ENCODE measurements around the gene CTRB2.

Gene CTRB2

DNA sequence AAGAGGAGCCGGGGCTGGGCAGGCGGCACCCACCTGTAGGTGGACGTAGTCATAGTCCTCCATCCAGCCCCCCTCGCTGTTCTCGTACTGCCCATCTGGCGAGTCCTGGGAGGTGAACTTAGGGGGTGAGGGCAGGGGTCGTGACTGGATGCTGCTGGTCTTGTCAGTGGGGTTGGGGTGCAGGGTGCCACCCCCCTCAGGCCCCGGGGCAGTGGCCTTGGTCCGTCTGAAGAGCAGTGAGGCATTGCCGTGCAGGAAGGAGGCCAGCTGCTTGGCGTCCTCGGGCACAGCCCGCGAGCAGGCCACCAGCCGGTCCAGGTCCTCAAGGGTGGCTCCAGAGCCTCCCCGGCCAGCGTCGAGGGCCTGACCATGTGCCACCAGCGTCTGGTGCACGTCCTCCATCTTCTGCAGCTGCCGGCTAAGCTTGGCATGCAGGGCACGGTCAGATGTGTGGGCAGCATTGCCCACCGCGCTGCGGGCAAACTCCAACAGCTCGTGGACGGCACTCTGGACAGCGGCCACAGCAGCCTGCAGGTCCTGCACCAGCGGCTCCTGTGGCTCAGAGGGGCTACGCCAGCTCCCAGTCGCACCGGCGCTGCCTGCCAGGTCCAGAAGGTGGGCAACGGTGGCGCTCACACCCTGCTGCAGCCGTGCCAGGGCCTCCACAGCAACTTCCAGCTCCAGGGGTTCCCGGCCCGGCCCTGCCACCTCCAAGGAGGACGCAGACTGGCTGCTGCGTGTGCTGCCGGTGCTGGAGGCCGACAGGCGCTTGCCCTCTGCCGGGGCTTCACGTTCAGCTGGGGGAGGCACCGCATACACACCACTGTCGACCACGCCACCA is 28.1 kb upstream of the CTRB2 start:
- DNase-seq (ENCODE audit: extremely low spot score), result no peak
- CTCF ChIA-PET, result no interaction called here
- no peak for TF ChIP-seq L3MBTL2 (conservative IDR thresholded peaks at IDR 0.05)
- TF ChIP-seq SP1 (IDR thresholded peaks at IDR 0.05), result no peak
- TF ChIP-seq ZNF384 (IDR thresholded peaks at IDR 0.05), result no peak
- TF ChIP-seq FOXM1 (IDR thresholded peaks at IDR 0.05; ENCODE audit: borderline replicate concordance), result no peak
- no peak for TF ChIP-seq ELF4 (IDR thresholded peaks at IDR 0.05)
- no peak for TF ChIP-seq FOXK2 (IDR thresholded peaks at IDR 0.05)
- no peak for TF ChIP-seq NFRKB (IDR thresholded peaks at IDR 0.05)
- TF ChIP-seq BHLHE40 (IDR thresholded peaks at IDR 0.05; ENCODE audit: borderline replicate concordance), result no peak
- TF ChIP-seq CTBP1 (IDR thresholded peaks at IDR 0.05; ENCODE audit: borderline replicate concordance), result no peak
- no peak for TF ChIP-seq TARDBP (IDR thresholded peaks at IDR 0.05)
- TF ChIP-seq, protein P1, sequence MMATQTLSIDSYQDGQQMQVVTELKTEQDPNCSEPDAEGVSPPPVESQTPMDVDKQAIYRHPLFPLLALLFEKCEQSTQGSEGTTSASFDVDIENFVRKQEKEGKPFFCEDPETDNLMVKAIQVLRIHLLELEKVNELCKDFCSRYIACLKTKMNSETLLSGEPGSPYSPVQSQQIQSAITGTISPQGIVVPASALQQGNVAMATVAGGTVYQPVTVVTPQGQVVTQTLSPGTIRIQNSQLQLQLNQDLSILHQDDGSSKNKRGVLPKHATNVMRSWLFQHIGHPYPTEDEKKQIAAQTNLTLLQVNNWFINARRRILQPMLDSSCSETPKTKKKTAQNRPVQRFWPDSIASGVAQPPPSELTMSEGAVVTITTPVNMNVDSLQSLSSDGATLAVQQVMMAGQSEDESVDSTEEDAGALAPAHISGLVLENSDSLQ (IDR thresholded peaks at IDR 0.05), result no peak
- no peak for TF ChIP-seq LEF1 (IDR thresholded peaks at IDR 0.05; ENCODE audit: borderline replicate concordance)
- TF ChIP-seq FOXA1 (IDR thresholded peaks at IDR 0.05), result no peak
- no peak for TF ChIP-seq ARNT (IDR thresholded peaks at IDR 0.05)
- TF ChIP-seq SUZ12 (IDR thresholded peaks at IDR 0.05), result no peak
- TF ChIP-seq HDGF (IDR thresholded peaks at IDR 0.05; ENCODE audit: borderline replicate concordance), result no peak
- POLR2A ChIA-PET, result no interaction called here

DNA sequence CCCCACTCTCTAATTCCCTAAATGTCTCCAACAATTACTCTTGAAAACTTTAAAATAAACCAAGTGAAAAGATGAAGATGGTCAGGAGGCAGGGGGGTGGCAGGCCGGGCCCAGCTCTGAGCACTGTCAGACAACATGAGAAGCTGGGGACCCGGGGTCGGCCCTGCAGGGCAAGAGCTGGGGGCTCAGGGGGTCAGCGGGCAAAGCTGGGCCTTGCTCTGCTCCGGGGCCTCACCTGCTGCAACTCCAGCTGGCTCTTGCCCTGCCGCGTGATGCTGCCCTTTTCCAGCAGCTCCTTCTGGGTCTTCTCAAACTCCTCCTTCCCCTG is 26.6 kb upstream of the CTRB2 start:
- TF ChIP-seq, protein P1 (IDR thresholded peaks at IDR 0.05), result no peak
- TF ChIP-seq FOXA1 (IDR thresholded peaks at IDR 0.05) (no peak), L3MBTL2 (conservative IDR thresholded peaks at IDR 0.05) (no peak), TARDBP (IDR thresholded peaks at IDR 0.05) (no peak), ELF4 (IDR thresholded peaks at IDR 0.05) (no peak), SP1 (IDR thresholded peaks at IDR 0.05) (no peak), CTBP1 (IDR thresholded peaks at IDR 0.05; ENCODE audit: borderline replicate concordance) (no peak), NFRKB (IDR thresholded peaks at IDR 0.05) (no peak)
- CTCF ChIA-PET, result interaction anchor here (0.7 to 1.6 kb wide), 12 partner anchors 12 to 397 kb away, joined by 3 to 8 read pairs (median 4); no protein-coding TSS in a partner anchor
- POLR2A ChIA-PET, result interaction anchor here (1.1 kb wide), 1 partner anchor 152 kb away, joined by 4 read pairs; no protein-coding TSS in a partner anchor

DNA sequence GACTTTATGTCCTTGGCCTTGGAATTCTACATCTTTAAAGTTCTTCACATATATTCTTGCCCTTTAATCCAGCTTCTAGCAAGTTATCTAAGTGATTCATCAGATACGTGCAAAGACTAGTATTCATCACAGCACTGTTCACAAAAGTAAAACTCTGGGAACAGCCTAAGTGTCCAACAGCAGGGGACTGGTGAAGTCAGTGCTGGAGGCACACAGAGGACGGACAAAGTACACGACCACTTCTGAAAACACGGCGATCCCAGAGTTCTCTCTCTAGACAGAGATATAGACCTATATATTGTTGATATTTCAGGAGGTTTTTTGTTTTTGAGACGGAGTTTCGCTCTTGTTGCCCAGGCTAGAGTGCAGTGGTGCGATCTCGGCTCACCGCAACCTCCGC is 24.6 kb upstream of the CTRB2 start:
- DNase-seq (ENCODE audit: extremely low spot score), result no peak
- ChIA-PET CTCF (no interaction called here), POLR2A (no interaction called here)
- no peak for TF ChIP-seq ELF4 (IDR thresholded peaks at IDR 0.05)
- TF ChIP-seq NFRKB (IDR thresholded peaks at IDR 0.05), result no peak
- no peak for TF ChIP-seq TARDBP (IDR thresholded peaks at IDR 0.05)
- TF ChIP-seq ZNF384 (IDR thresholded peaks at IDR 0.05), result no peak
- no peak for TF ChIP-seq SUZ12 (IDR thresholded peaks at IDR 0.05)
- TF ChIP-seq L3MBTL2 (conservative IDR thresholded peaks at IDR 0.05), result no peak
- TF ChIP-seq CTBP1 (IDR thresholded peaks at IDR 0.05; ENCODE audit: borderline replicate concordance), result no peak
- TF ChIP-seq HDGF (IDR thresholded peaks at IDR 0.05; ENCODE audit: borderline replicate concordance), result no peak
- no peak for TF ChIP-seq SP1 (IDR thresholded peaks at IDR 0.05)
- no peak for TF ChIP-seq FOXK2 (IDR thresholded peaks at IDR 0.05)
- TF ChIP-seq, protein P1 (IDR thresholded peaks at IDR 0.05), result no peak
- TF ChIP-seq FOXA1 (IDR thresholded peaks at IDR 0.05), result no peak

More for the DNA sequence above, 26.6 kb upstream of the CTRB2 start:
- DNase-seq (ENCODE audit: extremely low spot score), result no peak

DNA sequence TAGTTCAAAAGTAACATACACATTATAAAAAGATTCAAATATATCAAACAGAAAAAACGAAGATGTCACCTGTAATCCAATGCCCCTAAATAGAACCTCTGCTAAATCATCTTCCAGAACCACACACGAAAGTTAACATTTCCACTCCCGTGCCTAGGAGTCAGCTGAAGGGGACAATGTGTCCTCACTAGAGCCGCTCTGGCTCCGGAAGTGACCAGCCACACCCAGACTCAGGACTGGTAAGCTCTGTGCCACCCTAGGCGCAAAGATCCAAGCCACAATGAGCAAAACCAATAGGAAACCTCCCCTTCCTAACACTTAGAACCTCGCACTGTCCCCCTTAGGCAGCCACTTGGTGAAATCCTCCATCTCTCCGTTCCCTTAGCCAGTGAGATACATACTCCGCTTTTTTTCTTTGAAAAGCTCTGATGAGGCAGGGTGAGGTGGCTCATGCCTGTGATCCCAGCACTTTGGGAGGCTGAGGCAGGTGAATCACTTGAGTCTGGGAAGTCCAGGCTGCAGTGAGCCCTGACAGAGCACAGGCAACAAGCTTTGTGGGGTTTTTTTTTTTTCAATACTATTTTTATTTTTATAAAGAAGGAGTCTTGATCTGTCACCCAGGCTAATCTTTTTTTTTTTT is 23.6 kb upstream of the CTRB2 start:
- no peak for TF ChIP-seq FOXA1 (IDR thresholded peaks at IDR 0.05)
- TF ChIP-seq SP1 (IDR thresholded peaks at IDR 0.05), result no peak
- no peak for TF ChIP-seq ELF4 (IDR thresholded peaks at IDR 0.05)
- TF ChIP-seq HDGF (IDR thresholded peaks at IDR 0.05; ENCODE audit: borderline replicate concordance), result no peak
- no peak for TF ChIP-seq ARNT (IDR thresholded peaks at IDR 0.05)
- no peak for TF ChIP-seq LEF1 (IDR thresholded peaks at IDR 0.05; ENCODE audit: borderline replicate concordance)
- TF ChIP-seq L3MBTL2 (conservative IDR thresholded peaks at IDR 0.05), result no peak
- TF ChIP-seq, protein P1 (IDR thresholded peaks at IDR 0.05), result no peak
- TF ChIP-seq BHLHE40 (IDR thresholded peaks at IDR 0.05; ENCODE audit: borderline replicate concordance), result no peak
- TF ChIP-seq SUZ12 (IDR thresholded peaks at IDR 0.05), result no peak
- no peak for TF ChIP-seq FOXM1 (IDR thresholded peaks at IDR 0.05; ENCODE audit: borderline replicate concordance)
- TF ChIP-seq TARDBP (IDR thresholded peaks at IDR 0.05), result no peak
- TF ChIP-seq NFRKB (IDR thresholded peaks at IDR 0.05), result no peak
- no peak for TF ChIP-seq FOXK2 (IDR thresholded peaks at IDR 0.05)
- TF ChIP-seq ZNF384 (IDR thresholded peaks at IDR 0.05), result no peak
- no peak for TF ChIP-seq CTBP1 (IDR thresholded peaks at IDR 0.05; ENCODE audit: borderline replicate concordance)
- ChIA-PET POLR2A (no interaction called here), CTCF (interaction anchor here (0.6 kb wide), 1 partner anchor 17 kb away, joined by 3 read pairs; no protein-coding TSS in a partner anchor)
- no peak for DNase-seq (ENCODE audit: extremely low spot score)
